ENCODE data around the gene MMP17. TPM values are rescaled to one million over a fixed set of nuclear protein-coding genes. Genes with fewer than 3 reads are reported as not detected.

The MMP17 gene
- total RNA-seq, 4 donors from 2014 or later = 4.6 to 15.4 (median 12.9) TPM

DNA sequence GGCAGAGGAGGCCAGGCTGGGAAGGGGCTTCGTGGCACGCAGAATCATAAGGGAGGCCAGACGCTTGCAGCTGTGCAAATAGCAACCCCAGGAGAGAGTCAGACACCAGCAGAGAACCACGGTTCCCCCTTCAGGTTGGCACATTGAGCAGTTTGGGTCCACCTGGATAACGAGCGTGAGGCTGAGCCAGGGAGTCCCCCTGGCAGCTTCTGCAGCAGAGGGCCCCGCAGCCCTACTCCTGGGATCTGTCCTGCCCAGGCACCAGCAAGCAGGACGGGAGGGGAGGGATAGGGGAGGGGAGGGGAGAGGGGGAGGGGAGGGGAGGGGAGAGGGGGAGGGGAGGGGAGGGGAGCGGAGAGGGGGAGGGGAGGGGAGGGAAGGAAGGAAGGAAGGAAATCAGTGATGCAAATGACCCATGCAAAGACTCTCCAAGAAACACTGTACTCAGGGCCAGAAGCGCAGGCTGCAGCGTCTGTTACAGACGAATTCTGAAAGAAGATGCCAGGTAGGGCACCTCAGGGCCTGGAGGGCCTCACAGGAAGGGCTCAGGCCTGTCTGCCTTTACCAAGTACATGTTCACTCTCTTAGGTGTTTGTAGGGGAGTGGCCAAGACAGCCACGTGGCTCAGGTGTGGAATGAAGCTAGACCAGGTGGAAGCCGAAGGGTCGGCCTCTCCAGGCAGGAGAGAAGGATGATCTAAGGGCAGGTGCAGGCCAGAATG is 32.3 kb upstream of the MMP17 start:
- TF ChIP-seq, protein P1, sequence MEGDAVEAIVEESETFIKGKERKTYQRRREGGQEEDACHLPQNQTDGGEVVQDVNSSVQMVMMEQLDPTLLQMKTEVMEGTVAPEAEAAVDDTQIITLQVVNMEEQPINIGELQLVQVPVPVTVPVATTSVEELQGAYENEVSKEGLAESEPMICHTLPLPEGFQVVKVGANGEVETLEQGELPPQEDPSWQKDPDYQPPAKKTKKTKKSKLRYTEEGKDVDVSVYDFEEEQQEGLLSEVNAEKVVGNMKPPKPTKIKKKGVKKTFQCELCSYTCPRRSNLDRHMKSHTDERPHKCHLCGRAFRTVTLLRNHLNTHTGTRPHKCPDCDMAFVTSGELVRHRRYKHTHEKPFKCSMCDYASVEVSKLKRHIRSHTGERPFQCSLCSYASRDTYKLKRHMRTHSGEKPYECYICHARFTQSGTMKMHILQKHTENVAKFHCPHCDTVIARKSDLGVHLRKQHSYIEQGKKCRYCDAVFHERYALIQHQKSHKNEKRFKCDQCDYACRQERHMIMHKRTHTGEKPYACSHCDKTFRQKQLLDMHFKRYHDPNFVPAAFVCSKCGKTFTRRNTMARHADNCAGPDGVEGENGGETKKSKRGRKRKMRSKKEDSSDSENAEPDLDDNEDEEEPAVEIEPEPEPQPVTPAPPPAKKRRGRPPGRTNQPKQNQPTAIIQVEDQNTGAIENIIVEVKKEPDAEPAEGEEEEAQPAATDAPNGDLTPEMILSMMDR (IDR thresholded peaks at IDR 0.05; ENCODE audit: low read depth) = no peak

DNA sequence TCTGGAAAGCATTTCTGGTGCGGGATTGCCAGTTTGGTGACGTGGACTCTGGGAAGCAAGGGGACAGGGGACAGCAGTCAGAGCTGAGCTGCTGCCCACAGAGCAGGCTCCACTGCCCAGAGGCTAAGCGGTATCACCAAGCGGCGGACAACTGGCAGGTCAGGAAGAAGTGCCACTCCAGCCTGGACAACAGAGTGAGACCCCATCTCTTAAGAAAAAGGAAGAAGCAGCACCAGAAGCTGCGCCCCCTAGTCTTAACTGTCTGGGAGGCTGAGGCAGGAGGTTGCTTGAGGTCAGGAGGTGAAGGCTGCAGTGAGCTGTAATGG is 31.8 kb upstream of the MMP17 start:
- TF ChIP-seq, protein P1 (IDR thresholded peaks at IDR 0.05; ENCODE audit: low read depth) = no peak

DNA sequence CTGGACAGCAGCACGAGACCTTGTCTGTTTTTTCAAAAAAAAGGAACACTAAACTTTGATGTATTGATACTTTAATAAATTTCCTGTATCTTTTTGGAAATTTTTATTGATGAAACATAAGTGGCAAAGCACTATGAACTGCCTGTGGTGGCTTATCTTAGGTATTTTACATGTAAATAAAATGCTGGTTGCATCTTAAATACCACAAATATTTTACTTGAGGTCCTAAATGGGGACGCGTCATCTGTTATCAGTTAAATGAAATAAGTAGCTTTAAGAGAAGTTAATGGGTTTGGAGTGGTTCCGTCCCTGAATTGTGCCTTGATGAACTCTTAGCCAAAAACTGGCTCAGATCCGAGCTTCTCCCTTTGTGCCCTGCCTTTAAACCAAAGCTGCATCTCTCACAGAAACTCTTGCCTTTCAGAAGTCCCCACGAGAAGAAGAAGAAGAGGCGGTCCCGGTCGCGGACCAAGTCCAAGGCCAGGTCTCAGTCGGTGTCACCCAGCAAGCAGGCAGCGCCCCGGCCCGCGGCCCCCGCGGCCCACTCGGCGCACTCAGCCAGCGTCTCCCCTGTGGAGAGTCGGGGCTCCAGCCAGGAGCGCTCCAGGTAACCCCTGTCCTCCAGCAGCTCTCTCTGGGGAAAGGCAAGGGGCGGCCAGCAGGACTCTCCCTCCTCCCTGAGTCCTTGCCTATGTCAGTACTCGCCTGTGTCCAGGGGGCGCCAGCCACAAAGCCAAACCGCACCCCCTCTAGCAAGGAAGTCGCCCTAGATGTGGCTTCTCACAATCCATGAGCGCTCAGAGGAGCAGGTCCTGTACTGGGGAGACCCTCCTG is 31.2 kb upstream of the MMP17 start:
- TF ChIP-seq, protein P1 (IDR thresholded peaks at IDR 0.05; ENCODE audit: low read depth) = no peak

GRCh38 chr12:131797588-131797934 is 30.6 kb upstream of the MMP17 start:
- TF ChIP-seq, protein P1 (IDR thresholded peaks at IDR 0.05; ENCODE audit: low read depth) = no peak

- TF ChIP-seq, protein P1 (IDR thresholded peaks at IDR 0.05; ENCODE audit: low read depth) = no peak
Measured at GRCh38 chr12:131799195-131799594, 29.0 kb upstream of the MMP17 start.

- TF ChIP-seq, protein P1 (IDR thresholded peaks at IDR 0.05; ENCODE audit: low read depth) = no peak
Measured at GRCh38 chr12:131799828-131800593, 28.2 kb upstream of the MMP17 start.
